Activated CD4-positive, alpha-beta T cell treated with anti-CD3 and anti-CD28 coated beads, Interleukin-2, amount 50 U/mL, for 4 hours (primary cell): ENCODE measurements around the gene ATM.
"Not testable (repeated sequence)": the region's sequence is repeated elsewhere in the genome, so short reads cannot be mapped to it uniquely, and the experiment has no call there.

Source experiments
- DNase-seq, 2 experiments: peaks; one replicate each; pipeline ENCODE4 v3.0.0-alpha.2; 2020

The ATM gene

DNA sequence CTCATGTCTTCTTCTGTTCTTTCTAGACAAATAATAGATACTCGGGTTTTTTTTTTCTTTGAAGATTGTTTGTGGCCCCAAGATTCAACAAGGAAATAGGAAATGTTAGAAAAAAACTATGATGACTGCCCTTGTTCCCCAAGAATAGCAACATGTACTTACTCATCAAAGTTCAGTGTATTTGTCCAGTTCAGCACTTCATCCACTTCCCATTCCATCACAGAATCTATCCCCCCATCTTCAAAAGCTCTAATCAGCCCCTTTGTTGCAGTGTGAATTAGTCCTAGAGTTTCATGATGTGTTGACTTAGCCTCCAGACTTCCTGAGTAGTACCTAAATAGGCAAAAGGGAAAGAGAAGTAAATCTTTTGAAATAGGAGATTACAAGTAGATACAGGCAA, 170.2 kb downstream of the ATM start:
- DNase-seq = no peak

DNA sequence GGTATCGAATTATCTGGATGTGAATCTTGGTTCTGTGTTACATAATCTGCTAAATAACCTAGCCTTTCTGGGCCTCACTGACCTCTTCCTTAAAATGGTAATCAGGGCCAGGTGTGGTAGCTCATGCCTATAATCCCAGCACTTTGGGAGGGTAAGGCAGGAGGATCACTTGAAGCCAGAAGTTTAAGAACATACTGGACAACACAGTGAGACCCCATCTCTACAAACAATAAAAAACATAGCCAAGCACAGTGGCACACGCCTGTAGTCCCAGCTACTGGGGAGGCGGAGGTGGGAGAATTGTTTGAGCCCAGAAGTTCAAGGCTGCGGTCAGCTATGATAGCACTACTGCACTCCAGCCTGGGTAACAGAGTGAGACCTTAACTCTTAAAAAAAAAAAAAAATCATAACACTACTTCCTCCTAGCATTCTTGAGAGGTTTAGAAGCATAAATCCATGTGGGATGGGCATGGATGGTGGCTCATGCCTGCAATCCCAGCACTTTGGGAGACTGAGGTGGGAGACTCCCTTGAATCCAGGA, 171.9 kb downstream of the ATM start:
- no peak for DNase-seq

DNA sequence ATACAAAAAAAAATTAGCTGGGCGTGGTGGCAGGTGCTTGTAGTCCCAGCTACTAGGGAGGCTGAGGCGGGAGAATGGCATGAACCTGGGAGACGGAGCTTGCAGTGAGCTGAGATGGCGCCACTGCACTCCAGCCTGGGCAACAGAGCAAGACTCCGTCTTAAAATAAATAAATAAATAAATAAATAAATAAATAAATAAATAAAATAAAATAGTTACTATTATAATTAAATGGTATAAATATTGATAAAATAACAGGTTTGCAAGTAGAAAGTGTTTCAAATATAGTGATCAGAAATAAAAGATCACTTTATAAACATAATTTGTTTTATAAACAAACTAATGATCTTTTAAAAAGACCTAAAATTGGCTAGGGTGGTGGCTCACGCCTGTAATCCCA, 173.8 kb downstream of the ATM start:
- DNase-seq = not testable (repeated sequence)

GRCh38 chr11:108398439-108398838, 175.6 kb downstream of the ATM start:
- DNase-seq = no peak

DNA sequence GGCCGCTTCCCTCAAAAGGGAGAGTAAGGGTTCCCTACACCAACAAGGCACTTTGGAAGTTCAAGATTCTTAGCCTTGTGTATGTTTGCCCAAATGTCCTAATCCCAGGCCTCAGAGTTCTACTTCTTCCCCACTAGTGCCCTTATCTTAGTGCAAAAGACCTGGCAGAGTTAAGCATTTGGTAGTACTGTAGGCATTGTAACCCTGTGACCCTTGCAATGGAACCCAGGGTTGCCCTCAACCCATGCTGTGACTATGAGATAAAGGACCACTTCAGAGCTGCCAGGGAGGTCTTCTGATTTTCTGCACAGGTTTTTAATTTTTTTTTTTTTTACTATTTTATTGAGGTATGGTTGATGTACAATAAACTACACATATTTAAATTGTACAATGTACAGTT, 179.4 kb downstream of the ATM start:
- DNase-seq = no peak

DNA sequence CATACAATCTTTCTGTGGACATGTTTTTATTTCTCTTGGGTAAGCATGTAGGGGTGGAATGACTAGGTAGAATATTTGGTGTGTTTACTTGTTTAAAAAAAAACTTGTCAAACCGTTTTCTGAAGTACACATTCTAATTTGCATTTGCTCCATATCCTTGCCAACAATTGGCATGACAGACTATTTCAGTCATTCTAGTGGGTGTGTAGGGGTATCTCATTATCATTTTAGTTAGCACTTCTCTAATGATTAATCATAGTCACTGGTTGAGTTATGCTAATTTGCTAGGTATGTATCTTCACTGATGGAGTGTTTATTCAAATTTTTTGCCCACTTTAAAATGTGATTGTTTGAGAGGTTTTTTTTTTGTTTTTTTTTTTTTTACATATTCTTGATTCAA, 180.2 kb downstream of the ATM start:
- no peak for DNase-seq

- DNase-seq = no peak
These were observed 182.8 kb downstream of the ATM start for GRCh38 chr11:108405706-108406105.

- no peak for DNase-seq
These were observed 192.1 kb downstream of the ATM start for GRCh38 chr11:108414958-108415357.

GRCh38 chr11:108417551-108417950, 194.7 kb downstream of the ATM start:
- DNase-seq = peak; percentile 24 to 34
